IPS DF 4.7 (cell line): Measurements from ENCODE around the gene STARD6.
"Not testable (repeated sequence)": the region's sequence is repeated elsewhere in the genome, so short reads cannot be mapped to it uniquely, and the experiment has no call there.

Source experiments
- DNase-seq: peaks from one replicate; pipeline ENCODE4 v3.0.0-alpha.2; 2013; ENCODE audit warnings: low spot score; ENCODE audit errors: extremely low read depth

The STARD6 gene

DNA sequence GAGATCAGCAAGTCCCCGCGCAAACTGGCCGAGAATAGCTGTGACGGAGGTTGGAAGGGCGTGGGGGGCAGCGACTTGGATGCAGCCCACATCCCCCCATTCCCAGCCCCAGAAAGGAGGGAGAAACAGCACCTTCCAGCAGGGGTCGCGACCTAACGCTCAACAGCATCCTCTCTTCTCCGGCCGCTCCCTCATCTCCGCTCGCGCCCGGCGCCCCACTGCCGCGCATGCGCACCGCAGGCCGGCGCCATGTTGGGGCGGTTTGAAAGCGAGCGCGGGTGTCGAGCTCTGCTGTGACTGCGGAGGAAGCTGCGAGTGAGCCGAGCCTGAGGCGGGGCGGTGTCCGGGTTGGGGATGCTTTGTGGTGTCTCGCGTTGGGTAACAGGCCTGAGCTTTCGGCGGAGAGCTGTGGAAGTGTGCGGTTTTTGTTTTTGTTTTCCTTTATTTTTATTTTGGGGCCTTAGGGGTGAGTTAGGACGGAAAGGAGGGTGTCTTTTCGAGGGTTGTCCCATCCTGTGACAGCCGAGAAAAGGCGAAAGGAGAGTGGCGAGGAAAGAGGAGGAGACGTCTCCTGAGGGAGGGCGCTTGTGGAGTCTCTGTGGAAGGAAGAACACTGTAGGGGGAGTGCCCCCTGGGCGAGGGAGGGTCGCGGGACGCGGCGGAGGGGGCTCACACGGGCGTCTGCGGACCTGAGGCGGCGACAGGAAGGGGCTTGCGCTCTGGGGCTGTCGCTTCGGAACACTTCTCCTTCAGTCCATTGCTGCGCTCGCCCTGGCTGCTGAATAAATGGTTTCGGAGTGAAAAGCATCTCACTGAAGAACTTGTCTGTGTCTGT lies at the start of gene STARD6, which contains the start of gene C18orf54:
Gene STARD6, minus strand, starts transcription at position 199 of the 835 bp plus-strand sequence. CDS start 3,285 bp downstream, outside the sequence.
Gene C18orf54, plus strand, starts transcription at position 247 of the 835 bp plus-strand sequence. CDS start 2,667 bp downstream, outside the sequence.
- DNase-seq, result peak; percentile 74

GRCh38 chr18:54405290-54405689 lies 47.6 kb upstream of the STARD6 start:
- no peak for DNase-seq

DNA sequence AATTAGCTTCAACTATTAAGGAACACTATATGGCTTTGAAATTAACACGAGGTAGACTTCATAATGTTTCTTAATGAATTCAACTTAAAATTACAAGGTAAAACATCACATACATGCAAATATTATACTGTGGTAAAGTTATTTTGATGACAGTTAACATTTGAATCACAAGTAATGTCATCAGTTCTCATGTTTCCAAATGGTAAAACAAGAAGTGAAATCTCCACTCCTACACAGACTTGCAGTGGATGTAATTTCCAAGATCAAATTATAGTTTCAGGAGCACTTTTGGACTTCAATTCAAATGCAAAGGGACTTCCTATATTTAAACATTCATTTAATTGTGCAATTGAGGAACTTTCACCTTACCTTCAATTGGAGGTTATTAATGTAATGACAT lies 39.1 kb upstream of the STARD6 start:
- DNase-seq, result no peak

- DNase-seq, result no peak
Measured at GRCh38 chr18:54393648-54394294, 36.1 kb upstream of the STARD6 start.

DNA sequence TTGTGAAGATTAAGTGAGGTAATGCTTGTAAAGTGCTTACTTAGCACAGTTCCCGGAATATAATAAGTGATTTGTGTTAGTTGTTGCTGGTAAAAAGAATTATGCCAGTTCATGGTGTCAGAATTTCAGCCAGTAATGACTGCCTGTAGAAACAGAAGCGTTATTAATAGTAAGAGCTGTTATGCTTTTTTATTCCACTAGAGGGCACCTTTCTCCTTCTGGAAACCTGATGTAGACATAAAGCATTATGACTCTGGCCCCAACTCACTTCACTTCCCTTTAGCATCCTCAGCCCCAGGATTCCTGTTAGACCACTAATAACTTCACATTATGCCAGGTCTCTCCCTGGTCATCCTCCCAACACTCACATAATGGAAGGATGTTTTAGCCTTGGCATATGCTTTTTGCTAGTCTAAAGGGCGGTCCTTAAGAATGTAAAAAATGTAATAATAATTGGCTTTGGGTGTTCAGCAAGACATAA lies 34.9 kb upstream of the STARD6 start:
- peak; percentile 60 for DNase-seq

- DNase-seq, result no peak
Measured at GRCh38 chr18:54390838-54391237, 33.2 kb upstream of the STARD6 start.

DNA sequence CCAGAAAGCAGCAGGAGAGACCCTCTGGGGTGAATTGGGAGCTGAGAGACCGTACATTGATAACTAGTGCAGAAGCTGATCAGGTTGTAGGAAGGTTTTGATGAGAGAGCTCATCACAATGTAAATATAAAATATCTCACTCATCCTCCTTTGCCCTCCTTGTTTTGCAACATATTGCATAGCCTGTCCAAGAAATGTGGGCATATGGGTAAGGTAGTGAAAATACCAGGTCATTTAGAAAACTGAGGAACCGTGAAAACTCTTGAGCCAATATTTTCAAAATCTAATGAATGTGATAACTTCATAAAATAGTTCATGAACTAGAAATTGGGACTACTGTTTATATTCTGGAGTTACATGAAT lies 31.5 kb upstream of the STARD6 start:
- no peak for DNase-seq

DNA sequence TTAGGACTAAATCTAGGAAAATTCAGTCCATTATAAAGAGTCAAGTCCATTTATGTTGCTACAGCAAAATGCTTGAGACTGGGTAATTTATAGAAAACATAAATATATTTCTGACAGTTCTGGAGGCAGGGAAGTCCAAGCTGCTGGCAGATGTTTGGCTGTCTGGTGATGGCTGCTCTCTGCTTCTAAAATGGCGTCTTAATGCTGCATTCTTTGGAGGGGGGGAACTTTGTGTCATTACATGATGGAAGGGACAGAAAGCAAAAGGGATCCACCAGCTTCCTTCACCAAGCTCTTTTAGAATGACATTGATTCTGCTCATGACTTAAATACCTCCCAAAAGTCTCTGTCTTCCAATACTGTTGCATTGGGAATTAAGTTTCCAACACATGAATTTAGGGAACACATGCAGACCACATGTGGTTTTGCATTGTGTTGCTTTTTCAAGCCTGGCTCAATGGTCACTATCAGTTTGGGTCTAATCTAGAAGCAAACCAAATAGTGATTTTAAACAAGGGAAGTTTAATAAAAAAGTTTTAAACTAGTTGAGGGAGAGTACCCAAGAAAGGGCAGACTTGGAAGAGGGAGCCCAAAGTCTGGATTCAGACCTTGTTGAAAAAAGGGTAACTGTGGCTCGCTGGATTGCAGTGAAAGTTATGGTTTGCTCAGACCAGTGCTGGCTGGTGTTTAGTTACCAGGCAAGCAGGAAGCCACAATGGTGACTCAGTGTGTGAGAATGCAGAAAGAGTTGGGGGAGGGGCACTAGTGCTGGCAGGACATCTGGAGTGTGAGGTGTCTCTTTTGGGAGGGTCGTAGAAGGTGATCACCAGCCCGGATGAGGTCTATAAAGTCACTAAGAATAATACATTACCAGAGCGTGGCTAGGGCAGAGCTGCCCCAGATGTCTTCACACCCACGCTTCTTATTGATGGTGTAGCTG lies 30.8 kb upstream of the STARD6 start:
- DNase-seq, result peak; percentile 85

DNA sequence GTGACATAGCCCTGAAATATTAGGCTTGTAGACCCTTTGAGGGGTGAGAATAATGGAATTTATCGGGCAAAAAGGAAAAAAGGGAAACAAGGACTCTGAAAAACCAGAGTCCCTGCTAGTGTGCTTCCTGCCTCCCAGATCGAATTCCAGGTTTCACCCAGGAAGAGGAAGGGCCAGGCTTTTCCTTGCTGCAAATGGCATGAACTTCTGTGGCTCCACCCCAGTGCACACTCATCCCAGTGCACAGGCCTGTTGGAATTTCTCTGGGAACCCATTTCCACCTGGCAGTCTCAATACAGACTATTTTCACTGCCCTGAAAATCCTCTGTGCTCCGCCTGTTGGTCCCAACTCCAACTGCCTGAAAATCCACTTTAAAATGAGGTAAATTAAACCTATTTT lies 30.0 kb upstream of the STARD6 start:
- DNase-seq, result no peak

DNA sequence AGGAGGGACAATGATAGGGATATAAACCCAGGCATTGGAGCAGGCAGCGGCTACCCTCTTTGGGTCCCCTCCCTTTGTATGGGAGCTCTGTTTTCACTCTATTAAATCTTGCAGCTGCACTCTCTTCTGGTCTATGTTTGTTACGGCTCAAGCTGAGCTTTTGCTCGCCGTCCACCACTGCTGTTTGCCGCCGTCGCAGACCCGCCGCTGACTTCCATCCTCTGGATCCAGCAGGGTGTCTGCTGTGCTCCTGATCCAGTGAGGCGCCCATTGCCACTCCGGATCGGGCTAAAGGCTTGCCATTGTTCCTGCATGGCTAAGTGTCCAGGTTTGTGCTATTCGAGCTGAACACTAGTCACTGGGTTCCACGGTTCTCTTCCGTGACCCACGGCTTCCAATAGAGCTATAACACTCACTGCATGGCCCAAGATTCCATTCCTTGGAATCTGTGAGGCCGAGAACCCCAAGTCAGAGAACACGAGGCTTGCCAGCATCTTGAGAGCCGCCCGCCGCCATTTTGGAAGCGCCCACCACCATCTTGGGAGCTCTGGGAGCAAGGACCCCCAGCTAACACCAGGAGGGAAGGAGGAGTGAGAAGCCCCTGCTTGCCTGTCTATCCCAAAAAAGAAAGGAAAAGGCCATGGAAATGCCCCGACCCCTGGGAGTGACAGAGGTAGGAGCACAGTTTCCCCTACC lies 29.3 kb upstream of the STARD6 start:
- DNase-seq, result not testable (repeated sequence)

DNA sequence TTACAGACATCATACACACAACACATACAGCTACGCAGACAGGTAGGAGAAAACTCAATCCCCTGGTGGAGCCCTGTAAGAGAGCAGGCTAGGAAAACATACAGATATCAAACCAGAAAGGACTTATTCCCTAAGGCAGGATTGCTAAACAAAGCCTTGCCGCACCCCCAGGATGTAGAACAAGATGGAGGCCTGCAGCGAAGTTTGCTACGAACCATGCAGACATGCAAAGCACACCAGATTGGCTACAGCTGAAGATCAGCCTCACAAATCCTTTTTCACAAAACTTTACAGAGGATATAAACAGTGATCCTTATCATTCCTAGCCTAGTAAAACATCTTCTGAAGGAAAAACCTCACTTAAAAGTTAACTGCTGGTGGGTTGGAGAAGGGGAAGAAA lies 28.4 kb upstream of the STARD6 start:
- no peak for DNase-seq

DNA sequence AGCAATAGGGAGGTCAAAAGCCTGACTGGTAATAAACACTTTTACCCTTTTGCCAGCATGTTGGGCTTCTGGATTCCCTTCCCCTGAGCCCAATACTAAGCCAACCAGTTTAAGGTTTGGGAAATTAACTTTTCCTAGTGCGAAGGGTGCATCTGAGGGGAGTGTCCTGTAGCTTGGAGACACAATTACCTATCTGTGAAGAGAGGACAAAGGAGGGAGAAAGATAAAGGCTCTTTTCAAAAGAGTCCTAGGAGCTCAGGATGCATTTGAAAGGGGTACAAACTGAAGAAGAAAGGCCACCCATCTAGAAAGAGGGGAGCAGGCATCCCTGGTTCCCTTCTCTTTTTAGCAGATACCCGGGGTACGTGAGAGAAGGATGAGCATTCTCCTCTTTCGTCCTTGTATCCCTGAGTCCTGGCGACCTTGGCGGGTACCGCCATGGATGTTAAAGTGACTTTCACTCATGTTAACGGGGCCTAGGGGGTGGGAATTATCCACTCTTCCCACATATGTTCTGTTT lies 25.1 kb upstream of the STARD6 start:
- no peak for DNase-seq

DNA sequence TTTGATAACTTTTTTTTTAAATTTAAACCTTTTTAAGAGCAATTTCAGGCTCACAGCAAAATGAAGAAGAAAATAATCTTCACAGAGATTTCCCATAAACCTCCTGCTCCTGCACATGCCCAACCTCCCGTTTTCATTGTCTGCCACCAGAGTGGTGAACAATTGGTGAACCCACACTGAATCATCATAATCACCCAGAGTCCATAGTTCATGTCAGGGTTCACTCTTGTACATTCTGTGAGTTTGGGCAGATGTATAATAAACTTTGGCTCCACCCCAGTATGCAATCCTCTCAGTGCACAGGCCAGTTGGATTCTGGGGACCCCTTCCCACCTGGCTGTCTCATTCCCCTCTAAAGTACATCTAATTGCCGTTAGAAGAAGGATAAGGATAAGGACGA lies 24.4 kb upstream of the STARD6 start:
- DNase-seq, result no peak

GRCh38 chr18:54381640-54382039 lies 24.0 kb upstream of the STARD6 start:
- no peak for DNase-seq

- DNase-seq, result no peak
Measured at GRCh38 chr18:54378057-54378456, 20.4 kb upstream of the STARD6 start.

- no peak for DNase-seq
Measured at GRCh38 chr18:54360406-54360805, 2.7 kb upstream of the STARD6 start.

- no peak for DNase-seq
Measured at GRCh38 chr18:54359233-54359632, 1.6 kb upstream of the STARD6 start.

GRCh38 chr18:54358495-54359040 lies 910 bp upstream of the STARD6 start:
- no peak for DNase-seq

DNA sequence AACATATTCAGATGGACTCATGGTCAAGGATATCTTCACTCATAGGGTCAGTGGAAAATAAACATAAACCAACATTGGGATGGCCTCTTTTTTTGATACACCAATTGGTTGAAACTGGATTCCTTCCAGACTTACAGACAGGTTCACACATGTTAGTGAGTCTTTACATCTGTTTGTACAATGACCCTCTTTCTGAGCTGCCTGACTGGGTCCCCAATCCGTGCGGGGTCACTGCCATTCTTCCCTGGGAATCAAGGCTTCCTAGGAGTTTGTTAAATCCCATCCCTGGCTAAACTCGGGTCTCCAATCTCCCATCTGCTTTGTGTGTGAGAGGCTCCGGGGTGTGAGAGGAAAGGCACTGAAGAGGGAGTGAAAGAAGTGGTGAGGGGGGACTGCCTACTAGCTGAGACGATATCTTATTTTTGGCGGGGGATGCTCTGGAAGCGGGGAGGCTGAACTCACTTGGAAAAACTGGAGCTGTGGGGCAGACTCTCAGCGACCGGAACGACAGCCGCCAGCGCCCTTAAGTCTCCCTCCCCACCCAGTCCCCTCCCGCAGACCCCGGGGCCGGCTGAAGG lies 487 bp downstream of the STARD6 start:
- DNase-seq, result no peak

DNA sequence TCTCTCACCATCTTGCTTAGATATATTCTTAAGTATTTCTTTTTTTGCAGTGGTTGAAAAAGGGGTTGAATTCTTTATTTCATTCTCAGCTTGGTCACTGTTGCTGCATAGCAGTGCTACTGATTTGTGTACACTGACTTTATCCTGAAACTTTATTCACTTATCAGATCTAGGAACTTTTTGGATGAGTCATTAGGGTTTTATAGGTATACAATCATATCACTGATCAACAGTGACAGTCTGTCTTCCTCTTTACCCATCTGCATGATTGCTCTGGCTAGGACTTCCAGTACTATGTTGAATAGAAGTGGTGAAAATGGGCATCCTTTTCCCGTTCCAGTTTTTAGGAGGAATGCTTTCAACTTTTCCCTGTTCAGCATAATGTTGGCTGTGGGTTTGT lies 6.5 kb downstream of the STARD6 start:
- no peak for DNase-seq
